ENCODE measurements around the gene PCK1.

The PCK1 gene

GRCh38 chr20:57561356-57562279, 708 bp downstream of the PCK1 start:
- no peak for DNase-seq (ENCODE audit: low read depth)

- no peak for DNase-seq (ENCODE audit: low read depth)
These were observed 1.9 kb downstream of the PCK1 start for GRCh38 chr20:57562541-57563465.

- DNase-seq (ENCODE audit: low read depth), result no peak
These were observed 2.6 kb downstream of the PCK1 start for GRCh38 chr20:57563522-57563921.

- no peak for DNase-seq (ENCODE audit: low read depth)
These were observed 3.4 kb downstream of the PCK1 start for GRCh38 chr20:57564180-57564802.

GRCh38 chr20:57564951-57565642, 4.2 kb downstream of the PCK1 start:
- no peak for DNase-seq (ENCODE audit: low read depth)

- no peak for DNase-seq (ENCODE audit: low read depth)
These were observed 5.5 kb downstream of the PCK1 start for GRCh38 chr20:57566399-57566798.

GRCh38 chr20:57566803-57567459, 6.0 kb downstream of the PCK1 start:
- DNase-seq (ENCODE audit: low read depth), result no peak

- DNase-seq (ENCODE audit: low read depth), result no peak
These were observed 6.7 kb downstream of the PCK1 start for GRCh38 chr20:57567471-57568079.

GRCh38 chr20:57568088-57568896, 7.4 kb downstream of the PCK1 start:
- DNase-seq (ENCODE audit: low read depth), result no peak

GRCh38 chr20:57568960-57569359, 8.1 kb downstream of the PCK1 start:
- no peak for DNase-seq (ENCODE audit: low read depth)

GRCh38 chr20:57570145-57570850, 9.4 kb downstream of the PCK1 start:
- no peak for DNase-seq (ENCODE audit: low read depth)

- DNase-seq (ENCODE audit: low read depth), result no peak
These were observed 10.0 kb downstream of the PCK1 start for GRCh38 chr20:57570920-57571319.

GRCh38 chr20:57571782-57572416, 11.0 kb downstream of the PCK1 start:
- DNase-seq (ENCODE audit: low read depth), result no peak

- DNase-seq (ENCODE audit: low read depth), result no peak
These were observed 12.3 kb downstream of the PCK1 start for GRCh38 chr20:57573242-57573641.

- no peak for DNase-seq (ENCODE audit: low read depth)
These were observed 13.0 kb downstream of the PCK1 start for GRCh38 chr20:57573894-57574293.

GRCh38 chr20:57574954-57575353, 14.0 kb downstream of the PCK1 start:
- DNase-seq (ENCODE audit: low read depth), result no peak

GRCh38 chr20:57576002-57576401, 15.1 kb downstream of the PCK1 start:
- DNase-seq (ENCODE audit: low read depth), result no peak

- DNase-seq (ENCODE audit: low read depth), result no peak
These were observed 16.0 kb downstream of the PCK1 start for GRCh38 chr20:57576617-57577550.
